ENCODE results near the gene MYO1G.

GRCh38 chr7:44953156-44953555 lies 25.7 kb downstream of the MYO1G start:
- TF ChIP-seq CTCF (conservative IDR thresholded peaks at IDR 0.05; ENCODE audit: low read depth, low read length): no peak
- TF ChIP-seq EZH2 (IDR thresholded peaks at IDR 0.05; ENCODE audit: borderline replicate concordance, low read depth, low read length, poor library complexity, severe bottlenecking): no peak
